GM12875 (cell line): ENCODE data around the gene SPATC1L.
"Not testable (repeated sequence)": the region's sequence is repeated elsewhere in the genome, so short reads cannot be mapped to it uniquely, and the experiment has no call there.

ENCODE experiments used
- H3K4me3 ChIP-seq: one replicate; pipeline ENCODE4 v1.5.1; 2011; ENCODE audit warnings: low read depth, low read length, control low read depth
- CTCF ChIP-seq: IDR thresholded peaks from 2 replicates; pipeline ENCODE4 v1.5.1; 2011; ENCODE audit warnings: low read depth, mild to moderate bottlenecking, control low read depth, inconsistent platforms, low read length, moderate library complexity, borderline replicate concordance; ENCODE audit not compliant: insufficient read depth

The SPATC1L gene

GRCh38 chr21:46226146-46226545, 41.9 kb upstream of the SPATC1L start:
- H3K4me3 ChIP-seq, result no peak overlapping the region
- TF ChIP-seq CTCF, result no peak

GRCh38 chr21:46223661-46224060, 39.4 kb upstream of the SPATC1L start:
- not testable (repeated sequence) for H3K4me3 ChIP-seq

- no peak for TF ChIP-seq CTCF
- H3K4me3 ChIP-seq, result no peak overlapping the region
These were observed 39.0 kb upstream of the SPATC1L start for GRCh38 chr21:46223217-46223616.

- no peak overlapping the region for H3K4me3 ChIP-seq
- no peak for TF ChIP-seq CTCF
These were observed 38.3 kb upstream of the SPATC1L start for GRCh38 chr21:46222436-46223116.

- no peak overlapping the region for H3K4me3 ChIP-seq
These were observed 37.6 kb upstream of the SPATC1L start for GRCh38 chr21:46221664-46222435.

GRCh38 chr21:46220847-46221246, 36.6 kb upstream of the SPATC1L start:
- H3K4me3 ChIP-seq, result no peak overlapping the region
- no peak for TF ChIP-seq CTCF

More at GRCh38 chr21:46221664-46222435, 37.6 kb upstream of the SPATC1L start:
- no peak for TF ChIP-seq CTCF

- TF ChIP-seq CTCF, result no peak
- no peak overlapping the region for H3K4me3 ChIP-seq
These were observed 36.1 kb upstream of the SPATC1L start for GRCh38 chr21:46220275-46220810.
